ENCODE results near the gene ARHGAP1. TPM values are rescaled to one million over a fixed set of nuclear protein-coding genes. Genes with fewer than 3 reads are reported as not detected.
A peak's percentile ranks its signal among the peaks of the same experiment; 100 is the strongest.

Gene ARHGAP1
- total and polyA plus RNA-seq, 2 of the 13 experiments (the other 11 are each of a cell fraction or from before 2014, with no cell fraction given) = 18.6 to 30.3 TPM

DNA sequence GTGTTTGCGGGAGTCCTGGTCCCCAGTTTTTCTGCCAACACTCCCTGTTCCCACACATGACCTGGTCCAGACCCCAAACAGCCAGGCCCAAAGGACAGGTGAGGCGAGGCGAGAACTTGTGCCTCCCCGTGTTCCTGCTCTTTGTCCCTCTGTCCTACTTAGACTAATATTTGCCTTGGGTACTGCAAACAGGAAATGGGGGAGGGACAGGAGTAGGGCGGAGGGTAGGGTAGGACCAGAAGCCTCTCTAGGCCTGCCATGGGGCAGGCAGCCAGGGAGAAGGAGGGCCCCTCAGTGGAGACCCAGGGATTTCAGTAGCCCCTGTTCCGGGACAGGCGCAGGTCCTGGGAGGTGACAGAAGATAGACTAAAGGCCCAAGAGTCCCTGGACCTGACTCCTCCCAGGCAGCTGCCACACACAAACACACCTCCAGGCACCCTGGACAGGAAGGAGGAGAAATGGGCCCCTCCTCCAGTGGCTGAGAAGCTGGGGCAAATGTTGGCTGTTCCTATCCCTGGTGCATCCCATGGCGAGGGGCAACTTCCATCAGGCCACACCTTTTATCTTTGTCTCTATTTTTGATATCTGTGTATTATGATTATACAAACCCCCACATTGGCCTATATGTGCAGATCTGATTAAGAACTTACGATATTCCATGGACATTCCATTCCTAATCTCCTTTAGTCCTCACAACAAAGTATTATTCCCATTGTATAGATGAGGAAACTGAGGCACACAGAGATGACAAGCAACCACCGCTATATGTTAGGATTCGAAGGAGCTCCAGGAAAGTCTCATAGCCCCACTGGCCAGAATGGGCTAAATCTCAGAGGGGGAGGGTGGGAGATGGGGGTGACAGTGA lies 18.0 kb upstream of the ARHGAP1 start (continued):
- peak; percentile 78; the same call in 1 of the 2 replicates for TF ChIP-seq ZNF205 (CRISPR knock-in tag; IDR thresholded peaks at IDR 0.05)
- peak; percentile 71; the same call in 1 of the 2 replicates for TF ChIP-seq SIN3A (IDR thresholded peaks at IDR 0.05; ENCODE audit: borderline replicate concordance, low read depth, low read length)
- TF ChIP-seq ZNF263 (CRISPR knock-in tag; IDR thresholded peaks at IDR 0.05) = peak; percentile 63
- TF ChIP-seq, protein P1, sequence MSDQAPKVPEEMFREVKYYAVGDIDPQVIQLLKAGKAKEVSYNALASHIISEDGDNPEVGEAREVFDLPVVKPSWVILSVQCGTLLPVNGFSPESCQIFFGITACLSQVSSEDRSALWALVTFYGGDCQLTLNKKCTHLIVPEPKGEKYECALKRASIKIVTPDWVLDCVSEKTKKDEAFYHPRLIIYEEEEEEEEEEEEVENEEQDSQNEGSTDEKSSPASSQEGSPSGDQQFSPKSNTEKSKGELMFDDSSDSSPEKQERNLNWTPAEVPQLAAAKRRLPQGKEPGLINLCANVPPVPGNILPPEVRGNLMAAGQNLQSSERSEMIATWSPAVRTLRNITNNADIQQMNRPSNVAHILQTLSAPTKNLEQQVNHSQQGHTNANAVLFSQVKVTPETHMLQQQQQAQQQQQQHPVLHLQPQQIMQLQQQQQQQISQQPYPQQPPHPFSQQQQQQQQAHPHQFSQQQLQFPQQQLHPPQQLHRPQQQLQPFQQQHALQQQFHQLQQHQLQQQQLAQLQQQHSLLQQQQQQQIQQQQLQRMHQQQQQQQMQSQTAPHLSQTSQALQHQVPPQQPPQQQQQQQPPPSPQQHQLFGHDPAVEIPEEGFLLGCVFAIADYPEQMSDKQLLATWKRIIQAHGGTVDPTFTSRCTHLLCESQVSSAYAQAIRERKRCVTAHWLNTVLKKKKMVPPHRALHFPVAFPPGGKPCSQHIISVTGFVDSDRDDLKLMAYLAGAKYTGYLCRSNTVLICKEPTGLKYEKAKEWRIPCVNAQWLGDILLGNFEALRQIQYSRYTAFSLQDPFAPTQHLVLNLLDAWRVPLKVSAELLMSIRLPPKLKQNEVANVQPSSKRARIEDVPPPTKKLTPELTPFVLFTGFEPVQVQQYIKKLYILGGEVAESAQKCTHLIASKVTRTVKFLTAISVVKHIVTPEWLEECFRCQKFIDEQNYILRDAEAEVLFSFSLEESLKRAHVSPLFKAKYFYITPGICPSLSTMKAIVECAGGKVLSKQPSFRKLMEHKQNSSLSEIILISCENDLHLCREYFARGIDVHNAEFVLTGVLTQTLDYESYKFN (CRISPR knock-in tag; conservative IDR thresholded peaks at IDR 0.05) = peak; percentile 100
- TF ChIP-seq, protein P2, sequence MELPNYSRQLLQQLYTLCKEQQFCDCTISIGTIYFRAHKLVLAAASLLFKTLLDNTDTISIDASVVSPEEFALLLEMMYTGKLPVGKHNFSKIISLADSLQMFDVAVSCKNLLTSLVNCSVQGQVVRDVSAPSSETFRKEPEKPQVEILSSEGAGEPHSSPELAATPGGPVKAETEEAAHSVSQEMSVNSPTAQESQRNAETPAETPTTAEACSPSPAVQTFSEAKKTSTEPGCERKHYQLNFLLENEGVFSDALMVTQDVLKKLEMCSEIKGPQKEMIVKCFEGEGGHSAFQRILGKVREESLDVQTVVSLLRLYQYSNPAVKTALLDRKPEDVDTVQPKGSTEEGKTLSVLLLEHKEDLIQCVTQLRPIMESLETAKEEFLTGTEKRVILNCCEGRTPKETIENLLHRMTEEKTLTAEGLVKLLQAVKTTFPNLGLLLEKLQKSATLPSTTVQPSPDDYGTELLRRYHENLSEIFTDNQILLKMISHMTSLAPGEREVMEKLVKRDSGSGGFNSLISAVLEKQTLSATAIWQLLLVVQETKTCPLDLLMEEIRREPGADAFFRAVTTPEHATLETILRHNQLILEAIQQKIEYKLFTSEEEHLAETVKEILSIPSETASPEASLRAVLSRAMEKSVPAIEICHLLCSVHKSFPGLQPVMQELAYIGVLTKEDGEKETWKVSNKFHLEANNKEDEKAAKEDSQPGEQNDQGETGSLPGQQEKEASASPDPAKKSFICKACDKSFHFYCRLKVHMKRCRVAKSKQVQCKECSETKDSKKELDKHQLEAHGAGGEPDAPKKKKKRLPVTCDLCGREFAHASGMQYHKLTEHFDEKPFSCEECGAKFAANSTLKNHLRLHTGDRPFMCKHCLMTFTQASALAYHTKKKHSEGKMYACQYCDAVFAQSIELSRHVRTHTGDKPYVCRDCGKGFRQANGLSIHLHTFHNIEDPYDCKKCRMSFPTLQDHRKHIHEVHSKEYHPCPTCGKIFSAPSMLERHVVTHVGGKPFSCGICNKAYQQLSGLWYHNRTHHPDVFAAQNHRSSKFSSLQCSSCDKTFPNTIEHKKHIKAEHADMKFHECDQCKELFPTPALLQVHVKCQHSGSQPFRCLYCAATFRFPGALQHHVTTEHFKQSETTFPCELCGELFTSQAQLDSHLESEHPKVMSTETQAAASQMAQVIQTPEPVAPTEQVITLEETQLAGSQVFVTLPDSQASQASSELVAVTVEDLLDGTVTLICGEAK (IDR thresholded peaks at IDR 0.05) = no peak
- TF ChIP-seq, protein P2 (CRISPR knock-in tag; IDR thresholded peaks at IDR 0.05) = no peak; the same call in 1 of the 2 replicates
- TF ChIP-seq, protein P3, sequence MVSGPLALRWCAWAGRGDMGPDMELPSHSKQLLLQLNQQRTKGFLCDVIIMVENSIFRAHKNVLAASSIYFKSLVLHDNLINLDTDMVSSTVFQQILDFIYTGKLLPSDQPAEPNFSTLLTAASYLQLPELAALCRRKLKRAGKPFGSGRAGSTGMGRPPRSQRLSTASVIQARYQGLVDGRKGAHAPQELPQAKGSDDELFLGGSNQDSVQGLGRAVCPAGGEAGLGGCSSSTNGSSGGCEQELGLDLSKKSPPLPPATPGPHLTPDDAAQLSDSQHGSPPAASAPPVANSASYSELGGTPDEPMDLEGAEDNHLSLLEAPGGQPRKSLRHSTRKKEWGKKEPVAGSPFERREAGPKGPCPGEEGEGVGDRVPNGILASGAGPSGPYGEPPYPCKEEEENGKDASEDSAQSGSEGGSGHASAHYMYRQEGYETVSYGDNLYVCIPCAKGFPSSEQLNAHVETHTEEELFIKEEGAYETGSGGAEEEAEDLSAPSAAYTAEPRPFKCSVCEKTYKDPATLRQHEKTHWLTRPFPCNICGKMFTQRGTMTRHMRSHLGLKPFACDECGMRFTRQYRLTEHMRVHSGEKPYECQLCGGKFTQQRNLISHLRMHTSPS (CRISPR knock-in tag; IDR thresholded peaks at IDR 0.05; ENCODE audit: low read depth) = peak; percentile 91
- 0 out of 2 replicates have a peak, but pooled peaks have one; percentile 70 for TF ChIP-seq ZNF713 (CRISPR knock-in tag; IDR thresholded peaks at IDR 0.05)
- 0 out of 2 replicates have a peak, but pooled peaks have one; percentile 57 for TF ChIP-seq ISX (CRISPR knock-in tag; conservative IDR thresholded peaks at IDR 0.05)
- TF ChIP-seq GFI1 (CRISPR knock-in tag; IDR thresholded peaks at IDR 0.05; ENCODE audit: borderline replicate concordance) = peak; percentile 90
- peak; percentile 63; the same call in 1 of the 2 replicates for TF ChIP-seq FOXK1 (CRISPR knock-in tag; IDR thresholded peaks at IDR 0.05; ENCODE audit: borderline replicate concordance, low read depth)
- no peak for TF ChIP-seq HNRNPH1 (optimal IDR thresholded peaks at IDR 0.05; ENCODE audit: low read depth, low read length)
- peak; percentile 76; the same call in 1 of the 2 replicates for TF ChIP-seq ZBTB38 (CRISPR knock-in tag; IDR thresholded peaks at IDR 0.05)

All from HepG2 (cell line).